GM19193 (cell line): ENCODE measurements around the gene CD36.

Source experiments
- POLR2A ChIP-seq: IDR thresholded peaks from 4 replicates; pipeline ENCODE4 v1.6.1; 2011; ENCODE audit not compliant: insufficient read depth, insufficient read length; ENCODE audit errors: extremely low read depth

CD36 gene

DNA sequence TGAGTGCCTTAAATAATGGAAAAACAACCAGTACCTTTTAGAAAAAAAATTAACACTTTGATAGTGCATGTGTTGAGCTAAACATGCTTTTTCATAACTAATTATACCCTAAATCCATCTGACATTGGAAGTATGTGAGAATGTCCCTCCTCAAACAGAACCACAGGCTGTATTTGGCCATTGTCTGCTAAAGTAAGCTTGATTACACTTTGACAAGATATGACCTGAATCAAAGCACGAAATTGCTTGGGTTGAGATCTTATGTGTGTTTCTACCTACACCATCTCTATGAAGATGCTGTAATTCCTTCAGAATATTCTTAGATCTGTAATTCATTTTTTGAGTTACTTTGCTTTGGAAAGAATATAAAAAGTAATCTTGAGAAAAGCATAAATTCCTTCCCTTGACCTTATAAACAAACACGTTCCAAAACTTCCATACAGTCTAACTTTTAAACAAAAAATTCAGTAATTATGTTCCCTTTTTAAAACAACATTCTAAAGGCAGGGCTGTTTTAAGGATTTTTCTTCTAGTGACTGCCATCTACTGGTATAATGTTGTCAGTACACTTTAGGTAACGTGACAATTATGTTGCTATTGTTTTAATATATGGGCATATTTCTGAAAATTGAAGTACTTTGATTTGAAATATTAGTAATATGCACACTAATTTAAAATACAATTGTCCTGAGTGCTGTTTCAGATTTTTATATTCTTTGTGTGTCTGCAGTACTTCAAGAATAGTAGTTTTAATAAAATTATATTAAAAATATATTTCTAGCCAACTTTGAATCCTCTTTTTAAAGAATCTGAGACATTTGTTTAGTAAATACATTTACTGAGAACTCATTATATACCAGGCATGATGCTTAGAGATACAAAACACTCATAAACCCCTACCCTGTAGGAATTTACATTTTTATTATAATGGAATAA, 20.9 kb downstream of the CD36 start:
- no peak for TF ChIP-seq POLR2A

DNA sequence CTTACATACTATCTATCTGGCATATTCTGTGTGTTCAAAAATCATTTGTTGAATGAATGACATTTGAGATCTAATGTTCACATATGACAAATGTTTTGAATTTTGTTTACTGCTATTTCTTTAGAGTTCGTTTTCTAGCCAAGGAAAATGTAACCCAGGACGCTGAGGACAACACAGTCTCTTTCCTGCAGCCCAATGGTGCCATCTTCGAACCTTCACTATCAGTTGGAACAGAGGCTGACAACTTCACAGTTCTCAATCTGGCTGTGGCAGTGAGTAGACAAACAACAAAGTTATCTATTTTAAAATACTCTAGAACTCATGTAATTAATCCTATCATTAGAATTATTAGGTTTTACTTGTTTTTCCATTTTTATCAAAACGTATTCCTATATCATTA, 22.5 kb downstream of the CD36 start:
- TF ChIP-seq POLR2A = no peak

DNA sequence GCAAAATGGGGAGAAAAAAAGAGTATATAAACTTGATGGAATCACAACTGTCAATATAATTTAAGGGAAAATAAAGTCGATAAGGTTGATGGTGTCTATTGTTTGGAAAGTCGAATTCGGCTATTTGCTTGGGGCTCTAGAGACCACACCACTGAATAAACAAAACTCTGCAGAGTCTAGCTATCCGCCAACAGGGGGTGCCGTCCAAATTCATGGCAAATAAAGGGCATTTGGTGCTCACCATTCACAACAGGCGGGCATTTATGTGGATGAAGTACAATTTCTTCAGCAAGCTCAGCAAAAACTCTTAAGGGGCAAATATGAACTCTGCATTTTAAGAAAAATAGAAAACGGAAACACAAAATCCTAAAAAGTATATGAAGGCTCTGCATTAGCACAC, 23.3 kb downstream of the CD36 start:
- no peak for TF ChIP-seq POLR2A

DNA sequence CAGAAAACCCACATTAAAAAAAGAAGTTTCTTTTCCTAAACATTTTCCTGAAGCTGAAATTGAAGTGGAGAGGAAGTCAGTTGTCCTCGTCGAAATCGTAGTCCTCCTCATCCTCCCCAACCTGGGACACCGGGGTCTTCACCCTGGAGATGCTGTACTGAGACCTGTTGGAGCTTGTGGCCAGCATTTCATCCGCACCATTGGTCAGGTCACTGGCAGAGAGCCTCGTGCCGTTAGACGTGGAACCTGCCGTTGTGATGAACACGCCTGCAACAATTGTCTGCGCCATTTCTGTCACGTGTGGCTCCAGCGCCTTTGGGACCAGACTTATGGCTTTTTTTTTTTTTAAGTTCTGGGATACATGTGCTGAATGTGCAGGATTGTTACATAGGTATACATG, 23.8 kb downstream of the CD36 start:
- TF ChIP-seq POLR2A = no peak

DNA sequence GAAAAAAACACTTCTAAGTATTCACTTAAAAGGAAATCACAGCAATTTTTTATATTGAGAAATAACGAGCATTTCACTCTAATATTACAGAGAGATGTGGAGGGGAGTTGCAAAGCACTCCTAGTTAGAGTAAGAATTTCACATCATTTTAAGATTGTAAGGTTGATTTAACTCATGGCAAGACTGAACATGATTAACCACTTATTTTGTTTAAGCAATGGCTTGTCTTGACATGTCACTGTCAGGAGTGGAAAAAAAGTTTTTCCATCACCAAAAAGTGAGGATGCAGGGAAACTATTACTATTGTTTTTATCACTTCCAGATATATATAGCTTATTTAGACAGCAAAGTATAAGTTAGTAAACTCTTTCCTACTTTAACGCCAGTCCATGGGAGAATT, 27.1 kb downstream of the CD36 start:
- TF ChIP-seq POLR2A = no peak

DNA sequence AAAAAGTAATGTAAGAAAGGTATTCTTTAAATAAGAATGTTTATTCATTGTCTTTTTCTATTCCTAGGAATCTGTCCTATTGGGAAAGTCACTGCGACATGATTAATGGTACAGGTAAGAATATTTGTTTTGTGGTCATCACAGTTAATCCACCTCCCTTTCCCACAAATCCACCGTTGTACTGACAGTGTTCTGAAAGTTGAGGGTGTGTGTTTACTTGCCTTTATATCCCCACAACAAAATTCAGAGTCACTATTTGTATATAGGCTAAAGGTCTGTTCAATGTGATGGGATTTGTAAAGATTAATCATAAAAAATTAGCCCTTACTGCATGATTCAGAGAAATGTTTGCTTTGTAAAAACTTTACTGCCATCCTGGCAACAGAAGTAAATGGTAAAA, 27.9 kb downstream of the CD36 start:
- TF ChIP-seq POLR2A = no peak

DNA sequence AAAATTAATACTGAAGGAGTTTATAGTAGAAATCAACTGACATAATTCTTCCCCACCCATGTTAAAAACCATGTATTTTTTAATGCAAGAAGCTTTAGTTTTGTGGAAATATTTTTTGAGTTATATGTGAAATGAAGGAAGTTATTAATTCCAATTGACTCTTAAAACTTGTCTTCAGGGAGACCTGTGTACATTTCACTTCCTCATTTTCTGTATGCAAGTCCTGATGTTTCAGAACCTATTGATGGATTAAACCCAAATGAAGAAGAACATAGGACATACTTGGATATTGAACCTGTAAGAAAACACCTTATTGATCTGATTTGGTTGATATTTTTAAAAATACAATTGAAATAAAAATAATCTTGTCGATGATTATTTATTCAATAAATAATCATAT, 33.3 kb downstream of the CD36 start:
- TF ChIP-seq POLR2A = no peak

DNA sequence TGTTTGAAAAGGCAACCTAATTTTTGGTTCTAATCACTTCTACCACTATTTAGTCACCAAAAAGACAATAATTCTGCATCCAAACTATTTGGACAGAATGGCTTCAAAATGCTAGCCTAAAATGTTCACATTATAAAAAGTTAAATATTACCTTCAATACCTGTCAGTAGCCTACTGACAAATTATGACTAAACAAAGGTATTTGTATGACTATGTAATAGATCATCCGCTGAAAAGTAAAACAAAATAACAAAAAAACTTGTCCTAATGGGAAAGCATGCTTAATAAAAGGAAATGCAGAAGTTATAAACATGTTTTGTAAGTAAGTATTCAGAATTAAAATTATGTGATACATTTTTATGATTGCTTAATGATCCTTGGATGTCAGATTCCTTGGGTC, 36.6 kb downstream of the CD36 start:
- no peak for TF ChIP-seq POLR2A

DNA sequence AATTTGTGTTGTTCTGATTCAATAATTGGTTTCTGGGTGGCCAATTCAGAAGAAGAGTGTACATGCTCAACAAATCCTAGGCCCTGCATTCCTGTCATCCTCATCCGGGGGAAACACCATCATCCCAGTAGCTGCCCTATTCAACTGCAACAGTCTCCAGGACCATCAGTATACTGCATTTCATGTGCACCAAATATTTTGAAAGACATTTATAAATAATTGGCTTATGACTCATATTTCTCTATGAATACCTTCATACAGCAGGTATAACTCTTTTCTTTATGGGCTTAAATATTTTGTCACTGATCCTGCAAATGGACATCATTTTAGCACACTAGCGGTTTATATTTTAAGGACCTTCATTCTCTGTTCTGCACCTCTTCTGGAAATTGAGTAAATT, 38.0 kb downstream of the CD36 start:
- no peak for TF ChIP-seq POLR2A

DNA sequence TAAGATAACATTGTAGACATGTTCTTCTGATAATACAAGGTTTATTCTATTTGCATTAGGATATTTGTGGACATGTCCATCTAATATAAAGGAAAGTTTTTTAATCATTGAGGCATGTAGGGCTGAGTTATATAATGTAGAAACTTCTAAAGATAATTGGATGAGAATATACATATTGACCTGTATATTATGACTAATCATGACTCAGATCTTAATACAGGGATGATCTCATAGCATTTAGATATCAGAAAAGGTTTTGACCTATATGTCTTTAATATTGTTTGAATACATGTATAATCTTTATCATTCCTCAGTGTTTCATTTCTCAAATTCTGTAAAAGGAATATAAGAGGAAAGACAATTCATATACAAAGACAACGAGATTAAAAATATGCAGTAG, 39.2 kb downstream of the CD36 start:
- TF ChIP-seq POLR2A = no peak

DNA sequence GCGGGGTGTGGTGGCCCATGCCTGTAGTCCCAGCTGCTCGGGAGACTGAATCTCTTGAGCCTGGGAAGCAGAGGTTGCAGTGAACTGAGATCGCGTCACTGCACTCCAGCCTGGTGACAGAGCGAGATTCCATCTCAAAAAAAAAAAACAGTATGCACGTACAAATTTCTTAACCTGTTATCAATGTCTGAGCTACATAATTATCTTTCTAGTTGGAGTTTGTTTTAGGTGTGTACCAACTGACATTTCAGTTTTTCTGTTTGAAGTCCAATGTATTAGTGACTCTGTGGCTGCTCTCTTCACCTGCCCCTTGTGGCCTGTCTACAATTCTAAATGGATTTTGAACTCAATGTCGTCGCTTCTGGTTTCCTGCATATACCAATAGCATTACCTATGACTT, 40.3 kb downstream of the CD36 start:
- TF ChIP-seq POLR2A = no peak

DNA sequence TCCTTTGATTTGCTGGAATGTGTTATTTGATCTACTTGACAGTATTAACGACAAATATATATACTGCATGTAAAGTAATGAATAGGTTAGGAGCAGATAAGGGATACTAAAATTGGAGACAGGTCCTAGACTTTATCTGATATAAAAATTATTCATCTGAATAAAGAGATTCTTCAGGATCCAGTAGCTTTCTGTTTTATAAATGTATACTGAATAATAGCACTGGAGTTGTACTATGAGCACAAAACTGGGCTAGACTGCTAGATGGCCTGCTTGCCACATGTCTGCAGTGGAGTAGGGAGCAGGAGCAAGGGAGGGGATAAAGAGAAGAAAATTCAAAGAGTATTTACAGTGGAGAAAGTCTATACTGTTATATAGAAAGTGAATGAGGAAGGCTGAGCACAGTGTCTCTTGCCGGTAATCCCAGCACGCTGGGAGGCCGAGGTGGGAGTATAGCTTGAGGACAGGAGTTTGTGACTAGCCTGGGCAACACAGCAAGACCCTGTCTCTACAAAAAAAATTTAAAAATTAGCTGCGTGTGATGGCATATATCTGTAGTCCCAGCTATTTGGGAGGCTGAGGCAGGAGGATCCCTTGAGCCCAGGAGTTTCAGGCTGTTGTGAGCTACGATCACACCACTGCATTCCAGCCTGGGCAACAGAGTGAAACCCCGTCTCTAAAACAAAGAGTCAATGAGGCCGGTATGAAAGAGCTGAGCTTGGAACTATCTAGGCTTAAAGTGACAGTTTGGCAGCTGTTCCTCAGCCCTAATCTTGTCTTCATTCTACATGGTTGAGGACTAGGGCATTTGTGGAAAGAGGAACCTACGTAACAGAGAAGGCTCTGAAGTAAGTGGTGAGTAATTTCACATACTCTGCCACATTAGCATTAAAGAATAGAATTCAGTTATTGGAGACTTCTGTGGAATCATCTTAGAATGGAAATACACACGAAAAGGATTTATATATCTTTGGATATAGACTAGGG, 41.8 kb downstream of the CD36 start:
- no peak for TF ChIP-seq POLR2A

DNA sequence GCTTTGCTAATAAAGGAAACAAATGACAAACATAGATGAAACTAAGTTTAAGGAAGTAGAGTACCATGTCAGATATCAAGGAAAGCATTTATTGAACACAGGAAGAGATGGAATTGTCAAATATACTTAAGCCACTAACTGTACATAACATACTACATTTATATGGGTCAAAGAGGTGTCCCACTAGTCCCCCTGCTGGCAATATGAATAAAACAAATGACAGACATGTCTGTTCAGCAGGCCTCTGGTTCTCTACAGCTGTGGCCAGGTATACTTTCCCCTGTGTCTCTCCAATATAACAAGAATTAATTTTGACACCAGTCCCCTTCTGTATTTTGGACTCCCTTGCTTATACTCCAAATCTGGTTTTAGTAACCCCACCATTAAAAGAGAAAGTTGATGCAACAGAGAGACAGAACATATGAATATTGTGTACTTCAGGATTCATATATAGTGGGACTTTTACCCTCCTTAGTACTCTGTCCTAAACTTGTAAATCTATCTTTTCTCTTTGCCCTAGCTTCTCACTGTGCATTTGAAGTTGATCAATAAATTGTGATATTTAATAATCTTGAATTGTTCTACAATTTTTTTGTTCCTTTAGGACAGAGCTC, 42.9 kb downstream of the CD36 start:
- TF ChIP-seq POLR2A = no peak

DNA sequence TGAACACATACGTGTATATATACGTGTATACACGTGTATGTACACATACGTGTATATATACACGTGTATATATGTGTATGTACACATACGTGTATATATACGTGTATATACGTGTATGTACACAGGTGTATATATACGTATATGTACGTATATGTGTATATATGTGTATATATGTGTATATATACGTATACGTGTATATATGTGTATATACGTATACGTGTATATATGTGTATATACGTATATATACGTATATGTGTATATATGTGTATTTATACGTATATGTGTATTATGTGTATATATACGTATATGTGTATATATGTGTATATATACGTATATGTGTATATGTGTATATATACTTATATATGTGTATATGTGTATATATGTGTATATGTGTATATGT, 44.3 kb downstream of the CD36 start:
- no peak for TF ChIP-seq POLR2A

DNA sequence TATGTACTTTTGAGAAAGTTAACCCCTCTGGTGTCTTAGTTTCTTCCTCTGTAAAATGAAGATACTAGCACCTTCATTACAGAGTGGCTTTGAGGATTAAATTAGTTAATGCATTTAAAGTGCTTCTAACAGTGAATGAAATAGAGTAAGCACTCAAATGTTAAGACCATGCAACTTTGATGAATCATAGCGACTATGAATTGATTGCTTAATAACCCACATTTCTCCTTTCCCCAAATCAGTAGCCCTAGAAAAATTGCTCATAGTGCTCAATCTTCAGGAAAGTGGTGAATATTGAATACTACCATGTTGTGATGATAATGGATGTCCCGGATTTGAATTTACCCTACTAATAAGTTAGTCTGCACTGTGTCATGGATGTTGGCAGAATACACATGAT, 48.1 kb downstream of the CD36 start:
- no peak for TF ChIP-seq POLR2A
